Activated T-cell treated with anti-CD3 and anti-CD28 coated beads, Interleukin-2, amount 50 U/mL, for 1 hour (primary cell): ENCODE results near the gene FGD4.

Experiments used
- DNase-seq: peaks from one replicate; pipeline ENCODE4 v3.0.0-alpha.2; 2020

FGD4 gene

GRCh38 chr12:32407795-32408194 is 8.4 kb downstream of the FGD4 start:
- DNase-seq, result no peak

- DNase-seq, result no peak
Measured at GRCh38 chr12:32413412-32413811, 14.1 kb downstream of the FGD4 start.

- no peak for DNase-seq
Measured at GRCh38 chr12:32418221-32418620, 18.9 kb downstream of the FGD4 start.

GRCh38 chr12:32418903-32419519 is 19.7 kb downstream of the FGD4 start:
- DNase-seq, result no peak

- DNase-seq, result no peak
Measured at GRCh38 chr12:32419520-32419960, 20.2 kb downstream of the FGD4 start.

GRCh38 chr12:32420356-32420755 is 21.0 kb downstream of the FGD4 start:
- DNase-seq, result no peak

- DNase-seq, result no peak
Measured at GRCh38 chr12:32423559-32423958, 24.2 kb downstream of the FGD4 start.

GRCh38 chr12:32431025-32431424 is 31.7 kb downstream of the FGD4 start:
- DNase-seq, result no peak

GRCh38 chr12:32435921-32436705 is 36.8 kb downstream of the FGD4 start:
- DNase-seq, result no peak

GRCh38 chr12:32437095-32437515 is 37.7 kb downstream of the FGD4 start:
- DNase-seq, result no peak

- DNase-seq, result no peak
Measured at GRCh38 chr12:32440120-32440865, 40.9 kb downstream of the FGD4 start.

- DNase-seq, result no peak
Measured at GRCh38 chr12:32443491-32443890, 44.1 kb downstream of the FGD4 start.

- no peak for DNase-seq
Measured at GRCh38 chr12:32444895-32445294, 45.5 kb downstream of the FGD4 start.

- DNase-seq, result no peak
Measured at GRCh38 chr12:32445356-32445755, 46.0 kb downstream of the FGD4 start.

- no peak for DNase-seq
Measured at GRCh38 chr12:32446316-32447119, 47.2 kb downstream of the FGD4 start.

- DNase-seq, result no peak
Measured at GRCh38 chr12:32448586-32448985, 49.2 kb downstream of the FGD4 start.

- no peak for DNase-seq
Measured at GRCh38 chr12:32450363-32450762, 51.0 kb downstream of the FGD4 start.

- DNase-seq, result no peak
Measured at GRCh38 chr12:32450768-32451167, 51.4 kb downstream of the FGD4 start.

GRCh38 chr12:32451816-32452215 is 52.5 kb downstream of the FGD4 start:
- no peak for DNase-seq

GRCh38 chr12:32454075-32454474 is 54.7 kb downstream of the FGD4 start:
- no peak for DNase-seq

- DNase-seq, result no peak
Measured at GRCh38 chr12:32454866-32455265, 55.5 kb downstream of the FGD4 start.

GRCh38 chr12:32455607-32456071 is 56.3 kb downstream of the FGD4 start:
- DNase-seq, result no peak
